HG03280 (cell line): ENCODE results near the gene PLA2G4F.

Experiments used
- ATAC-seq: cut with Tn5 transposase; IDR thresholded peaks from one replicate; pipeline ENCODE4 v1.9.1; 2021; ENCODE audit warnings: mild to moderate bottlenecking, moderate library complexity; ENCODE audit not compliant: unreplicated experiment

The PLA2G4F gene

DNA sequence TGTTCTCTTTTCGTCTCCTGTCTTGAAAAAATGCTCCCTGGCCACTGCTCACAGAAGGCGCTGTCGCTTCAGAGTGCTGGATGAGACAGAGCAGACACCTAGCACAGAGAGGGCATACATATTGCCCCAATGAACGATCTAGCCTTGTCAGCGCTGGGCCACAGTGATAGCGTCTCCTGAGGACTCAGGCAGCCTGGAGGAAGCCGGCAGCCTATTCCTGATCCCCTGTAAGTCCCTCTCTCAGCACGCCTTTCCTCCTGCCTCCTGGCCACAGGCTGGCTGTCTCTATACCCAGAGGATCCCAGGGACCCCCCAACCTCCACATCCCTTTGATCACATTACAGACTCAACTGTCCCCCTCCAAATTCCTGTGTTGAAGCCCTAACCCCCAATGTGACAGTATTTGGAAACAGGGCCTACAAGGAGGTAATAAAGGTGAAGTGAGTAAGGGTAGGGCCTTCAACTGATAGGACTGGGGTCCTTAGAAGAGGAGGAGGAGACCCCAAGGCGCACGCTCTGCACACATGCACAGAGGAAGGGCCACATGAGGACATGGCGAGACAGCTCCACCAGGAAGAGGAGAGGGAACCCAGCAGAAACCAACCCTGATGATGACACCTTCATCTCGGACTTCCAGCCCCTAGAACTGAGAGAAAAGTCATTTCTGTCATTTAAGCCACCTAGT, 7.5 kb downstream of the PLA2G4F start:
- no peak for ATAC-seq

DNA sequence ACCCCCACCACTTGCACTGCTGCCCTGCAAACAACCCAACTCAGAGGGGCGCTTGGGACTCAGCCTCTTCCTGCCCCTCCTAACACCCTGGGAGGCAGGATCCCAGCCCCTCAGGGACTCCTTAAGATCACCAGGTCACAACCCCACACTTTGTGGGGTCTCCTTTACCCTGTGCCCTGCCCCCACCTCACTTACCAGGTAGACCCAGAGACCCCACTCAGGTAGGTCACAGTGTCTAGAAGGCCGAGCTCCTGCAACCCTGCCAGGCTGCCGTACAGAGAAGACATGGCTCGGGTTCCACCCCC, 9.1 kb downstream of the PLA2G4F start:
- ATAC-seq = no peak

DNA sequence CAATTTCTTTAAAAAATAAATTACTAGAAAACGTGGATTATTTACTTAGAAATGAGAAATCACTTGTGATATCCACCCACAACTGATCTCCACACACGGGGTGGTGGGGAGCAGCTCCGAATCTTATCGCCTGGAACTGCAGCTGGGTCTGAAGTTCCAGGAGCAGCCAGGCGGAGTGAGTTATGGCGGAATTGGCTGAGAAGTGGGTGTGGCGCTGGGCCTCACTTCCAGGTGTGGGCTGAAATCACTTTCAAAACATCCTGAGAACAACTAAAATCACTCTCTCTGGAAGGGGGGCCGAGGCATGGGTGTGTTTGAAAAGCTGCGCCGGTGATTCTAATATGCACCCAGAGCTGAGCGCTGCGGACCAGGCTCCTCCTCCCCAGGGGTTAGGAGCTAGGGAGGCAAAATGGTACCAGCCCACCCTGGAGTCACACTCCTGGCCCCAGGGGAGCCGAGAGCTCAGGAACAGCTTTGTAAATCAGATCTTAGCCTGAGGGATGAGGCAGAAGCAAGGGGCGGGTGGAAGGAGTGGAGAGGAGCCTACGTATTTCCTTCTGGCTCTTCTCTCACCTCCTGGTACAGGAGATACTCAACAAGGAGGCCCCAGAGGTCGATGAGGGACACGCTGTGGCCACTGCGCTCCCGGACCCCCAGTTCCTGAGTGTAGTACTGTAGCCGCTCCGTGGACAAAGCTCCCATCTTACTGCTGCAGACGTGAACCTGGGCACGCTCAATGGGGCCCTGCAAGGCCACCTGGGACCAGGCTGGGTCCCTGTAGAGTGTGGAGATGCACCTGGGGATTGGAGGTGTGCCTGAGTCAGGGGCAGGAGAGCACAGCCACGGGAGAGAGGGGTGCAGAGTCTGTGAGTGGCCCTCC, 9.6 kb downstream of the PLA2G4F start:
- ATAC-seq = no peak

DNA sequence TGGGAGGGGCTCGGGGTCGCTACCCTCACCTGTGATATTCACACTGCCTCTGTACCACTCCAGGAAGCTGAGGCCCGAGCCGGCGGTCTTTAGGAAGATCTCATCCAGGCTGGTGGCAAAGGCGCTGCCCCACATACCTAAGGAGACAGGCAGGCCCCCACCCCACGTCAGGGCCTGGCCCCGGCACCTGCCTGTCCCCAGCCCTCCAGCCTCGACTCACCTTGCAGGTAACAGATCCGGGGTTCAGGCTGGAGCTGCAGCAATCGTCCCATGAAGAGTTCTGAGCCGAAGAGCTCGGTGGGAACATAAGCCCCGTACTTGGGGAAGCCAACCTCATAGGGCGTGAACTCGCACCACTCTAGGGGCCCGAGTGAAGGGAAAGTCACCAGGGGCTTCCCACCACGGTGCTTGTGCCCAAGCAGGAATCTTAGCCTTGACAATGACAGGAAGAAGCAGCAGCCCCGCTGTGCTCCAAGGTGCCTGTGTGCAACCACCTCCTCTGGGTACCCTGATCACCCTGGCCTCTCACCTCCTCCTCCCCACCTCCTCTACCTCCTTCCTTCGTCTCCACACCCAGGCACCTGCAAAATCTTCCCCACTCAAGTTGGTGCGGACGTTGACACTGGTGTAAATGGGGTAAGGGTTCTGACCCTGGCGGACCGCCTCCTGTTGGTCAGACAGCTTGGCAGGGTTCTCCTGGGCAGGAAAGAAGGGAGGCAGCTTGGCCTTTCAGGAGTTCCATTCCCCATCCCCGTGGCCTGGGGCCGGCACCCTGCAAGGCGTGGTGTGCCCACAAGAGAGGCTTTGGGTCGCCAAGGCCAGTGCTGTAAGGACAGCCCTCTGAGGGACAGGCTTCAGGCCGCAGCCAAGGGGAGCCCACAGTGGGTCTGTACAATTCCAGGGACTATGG, 10.6 kb downstream of the PLA2G4F start:
- ATAC-seq = no peak

DNA sequence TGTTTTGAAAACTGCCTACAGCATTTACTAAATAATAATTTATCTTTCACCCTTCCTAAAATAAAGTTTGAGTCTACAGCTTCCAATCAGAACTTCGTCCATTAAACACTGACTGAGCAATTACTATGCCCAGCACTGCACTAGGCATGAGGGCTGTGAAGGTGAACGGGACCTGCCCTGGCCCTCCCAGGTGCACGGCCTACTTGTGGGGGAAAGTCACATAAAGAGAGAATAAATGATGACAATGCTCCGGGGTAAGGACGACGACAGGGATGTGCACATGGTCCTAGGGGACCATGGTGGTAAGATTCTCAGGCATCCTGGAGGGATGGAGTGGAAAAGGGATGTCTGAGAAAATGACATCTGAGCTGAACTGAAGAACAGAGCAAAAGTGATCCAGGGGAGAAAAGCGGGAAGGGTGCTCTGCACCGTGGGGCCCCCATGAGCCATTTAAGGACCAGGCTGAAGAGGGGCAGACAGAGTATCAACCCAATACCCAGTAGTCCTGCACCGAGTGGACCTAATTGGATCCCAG, 11.5 kb downstream of the PLA2G4F start:
- ATAC-seq = no peak

DNA sequence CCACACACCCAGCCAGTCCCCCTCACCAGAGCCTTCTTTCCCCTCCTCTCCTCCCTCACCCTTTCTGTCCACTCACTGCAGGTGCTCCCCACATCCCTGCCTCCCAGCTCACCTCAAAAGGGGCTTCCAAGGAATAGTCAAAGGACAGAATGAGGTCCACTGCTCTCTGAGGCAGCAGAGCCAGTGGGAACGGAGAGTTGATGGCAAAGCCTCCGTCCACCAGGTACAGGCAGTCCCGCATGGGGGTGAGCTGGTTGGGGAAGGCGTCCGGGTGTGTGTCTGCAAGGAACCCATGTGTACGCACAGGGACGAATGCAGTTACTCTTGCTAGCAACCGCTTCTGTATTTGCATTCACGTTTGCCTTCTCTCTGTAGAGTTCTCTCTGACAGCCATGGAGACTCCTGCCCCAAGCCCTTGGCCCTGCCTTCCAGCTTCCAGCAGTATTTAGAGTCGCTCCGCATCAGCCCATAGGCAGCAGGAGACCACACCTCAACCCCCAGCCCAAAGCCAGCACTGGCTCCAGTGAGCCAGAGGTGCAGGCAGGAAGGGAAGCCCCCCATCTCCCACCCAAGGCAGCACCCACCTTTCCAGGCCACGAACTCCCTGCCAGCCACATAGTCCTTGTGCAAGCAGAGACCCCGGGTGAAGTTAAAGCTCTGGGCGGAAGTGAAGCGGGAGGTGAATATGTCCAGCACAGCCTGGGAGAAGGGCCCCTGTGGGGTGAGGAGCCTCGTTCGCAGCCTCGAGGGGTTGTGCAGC, 12.4 kb downstream of the PLA2G4F start:
- ATAC-seq = no peak

DNA sequence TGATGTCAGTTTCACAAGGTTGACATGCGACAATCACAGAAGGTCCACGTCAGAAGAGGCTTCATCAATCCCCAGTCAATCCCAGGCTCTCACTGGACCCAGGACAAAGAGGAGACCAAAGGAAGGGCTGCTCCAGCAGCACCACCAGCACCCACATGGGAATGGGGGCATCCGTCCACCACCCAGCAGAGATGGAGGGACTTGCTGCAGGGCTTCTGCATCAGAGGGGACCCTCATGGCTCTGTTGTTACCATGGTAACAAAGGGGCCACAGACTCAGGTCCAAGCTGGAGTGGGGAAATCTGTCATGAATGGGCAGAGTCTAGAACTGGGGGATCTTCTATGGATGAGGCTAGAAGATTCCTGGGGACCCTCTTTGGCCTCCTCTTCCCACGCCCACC, 13.1 kb downstream of the PLA2G4F start:
- ATAC-seq = no peak

DNA sequence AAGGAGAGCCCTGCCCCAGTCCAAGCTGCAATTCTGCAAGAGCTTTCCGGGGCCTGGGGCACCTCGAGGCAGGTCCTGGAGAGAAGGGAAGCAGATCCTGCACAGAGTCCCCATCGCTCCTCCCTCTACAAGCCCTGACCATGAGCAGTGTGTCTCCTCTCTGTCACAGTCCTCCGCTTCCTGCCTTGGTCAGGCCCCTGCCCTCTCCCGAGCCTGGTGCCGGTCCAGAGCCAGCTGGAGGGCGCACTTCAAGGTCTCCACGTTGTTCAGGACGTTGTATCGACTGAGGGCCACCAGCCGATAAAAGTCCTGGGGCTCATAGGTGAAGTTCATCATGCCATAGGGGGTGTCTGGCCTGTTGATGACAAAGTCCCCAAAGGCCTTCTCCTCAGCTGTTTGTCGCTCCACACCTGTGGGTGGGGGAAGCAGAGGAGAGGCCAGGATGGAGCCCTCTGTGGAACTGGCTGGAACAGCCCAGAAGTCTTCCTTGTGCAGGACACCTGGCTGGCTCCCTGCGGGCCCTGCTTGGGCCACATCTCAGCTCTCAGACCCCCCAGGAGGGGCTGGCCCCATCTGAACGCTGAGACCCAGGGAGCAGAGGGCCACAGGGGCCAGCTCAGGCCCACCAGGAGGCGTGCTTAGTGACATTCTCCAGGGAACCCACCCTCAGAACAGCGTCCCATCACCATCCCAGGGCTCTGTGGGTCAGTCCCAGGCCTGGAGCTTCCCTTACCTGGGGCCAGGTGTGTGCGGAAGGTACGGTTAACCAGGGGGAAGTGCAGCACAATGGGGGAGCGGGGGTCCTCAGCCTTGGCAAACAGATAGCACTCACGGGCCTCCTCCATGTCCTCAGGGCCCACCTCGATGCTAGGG, 14.4 kb downstream of the PLA2G4F start:
- ATAC-seq = no peak

DNA sequence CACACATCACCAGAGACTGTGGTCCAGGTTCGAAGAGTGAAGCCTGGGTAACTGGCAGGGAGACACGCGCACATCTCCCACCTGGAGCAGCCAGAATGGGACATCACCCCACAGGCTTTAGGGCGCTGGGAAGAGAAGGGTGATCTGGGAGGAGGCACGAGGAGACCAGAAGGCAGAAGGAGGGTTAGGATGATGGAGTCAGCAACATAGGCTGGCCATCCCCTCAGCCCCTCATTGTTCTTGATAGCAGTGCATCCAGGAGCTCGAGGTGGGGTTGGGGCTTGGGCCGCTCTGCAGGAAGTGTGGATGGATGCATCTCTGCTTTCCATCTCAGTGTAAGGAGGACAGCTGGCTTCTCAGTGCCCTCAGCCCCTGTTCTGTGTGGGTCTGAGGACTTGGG, 15.2 kb downstream of the PLA2G4F start:
- no peak for ATAC-seq

DNA sequence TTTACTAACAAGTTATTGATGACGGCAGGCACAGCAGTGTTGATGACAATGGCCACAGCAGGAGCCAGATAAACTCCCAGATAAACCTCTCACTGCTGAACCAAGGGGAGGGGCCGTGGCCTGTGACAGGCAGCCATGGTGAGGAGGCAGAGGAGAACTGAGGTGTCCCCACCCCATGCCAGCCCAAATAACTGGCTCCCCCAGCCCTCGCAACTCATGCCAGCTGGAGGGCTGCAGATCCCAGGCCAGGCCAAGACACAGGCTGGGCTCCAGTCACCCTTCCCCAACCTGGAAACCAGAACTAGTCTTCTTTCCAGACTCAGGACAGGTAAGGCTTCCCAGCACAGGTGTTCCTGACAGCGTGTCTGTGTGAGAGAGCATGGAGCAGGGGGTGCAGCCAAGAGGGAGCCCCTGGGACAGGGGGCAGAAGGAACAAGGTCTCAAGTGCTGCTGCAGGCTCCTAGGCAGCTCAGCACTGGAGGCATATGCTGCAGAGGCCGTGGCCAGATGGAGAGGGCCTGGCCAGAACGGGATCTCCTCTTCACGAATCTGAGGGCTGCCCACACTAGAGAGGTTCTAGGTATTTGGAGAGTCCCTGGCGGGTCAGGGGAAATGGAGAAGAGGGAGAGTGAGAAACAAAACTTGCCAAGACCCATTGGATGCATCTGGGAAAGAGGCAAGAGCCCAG, 15.9 kb downstream of the PLA2G4F start:
- no peak for ATAC-seq

DNA sequence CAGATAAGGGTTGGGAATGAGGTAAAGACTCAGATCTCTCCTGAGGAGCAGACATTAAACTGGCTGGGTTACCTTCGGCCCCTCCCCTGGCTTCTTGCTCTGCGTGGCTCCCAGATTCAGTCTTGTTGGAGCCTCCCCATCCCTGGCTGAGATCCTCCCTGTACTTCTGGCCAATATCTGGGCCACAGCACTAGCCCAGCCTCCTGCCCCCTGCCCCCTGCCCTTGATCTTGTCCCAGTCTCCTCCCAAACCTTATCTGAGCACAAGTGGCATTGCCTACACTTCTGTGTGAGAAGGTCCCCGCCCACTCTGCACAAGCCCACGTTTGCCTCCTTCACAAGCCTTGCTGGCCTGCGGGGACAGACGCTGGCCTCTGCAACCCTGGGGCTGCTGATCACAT, 16.8 kb downstream of the PLA2G4F start:
- no peak for ATAC-seq

DNA sequence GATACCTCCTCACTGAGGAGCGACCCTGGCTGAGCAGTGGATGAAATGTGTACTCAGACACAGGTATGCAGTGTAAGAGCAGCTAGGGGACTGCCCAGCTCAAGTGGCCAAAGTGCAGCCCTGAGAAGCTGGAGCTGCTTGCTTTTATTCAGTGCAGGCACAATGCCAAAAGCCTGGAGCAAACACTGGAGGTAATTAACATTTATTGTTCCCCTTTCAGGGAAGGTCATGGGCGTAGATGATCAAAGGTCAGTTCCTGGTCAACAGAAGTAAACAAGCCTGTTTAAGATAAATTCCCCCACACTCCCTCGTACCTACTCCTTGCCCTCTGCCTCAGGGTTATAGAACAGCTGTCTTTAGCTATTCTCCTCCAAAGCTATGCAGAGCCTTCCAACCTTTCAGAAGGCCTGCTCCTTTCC, 17.5 kb downstream of the PLA2G4F start:
- no peak for ATAC-seq

DNA sequence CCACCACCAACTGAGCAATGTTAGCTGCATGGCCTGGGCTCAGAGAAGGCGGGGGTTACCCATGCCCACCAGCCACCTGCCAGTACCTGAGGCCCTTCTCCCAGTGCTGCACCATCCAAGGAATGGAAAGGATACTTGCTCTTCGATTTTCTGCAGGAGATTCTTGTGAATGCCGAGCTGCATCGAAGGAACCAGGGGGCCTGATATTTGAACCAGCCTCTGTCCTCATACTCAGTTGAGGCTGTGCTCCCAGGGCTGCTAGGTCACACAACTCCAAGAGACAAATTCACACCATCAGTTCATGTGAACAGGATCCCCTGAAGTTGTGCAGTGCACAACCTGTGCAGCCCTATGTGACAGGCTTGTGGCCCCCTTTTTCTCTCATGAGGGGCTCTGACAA, 18.0 kb downstream of the PLA2G4F start:
- ATAC-seq = no peak

DNA sequence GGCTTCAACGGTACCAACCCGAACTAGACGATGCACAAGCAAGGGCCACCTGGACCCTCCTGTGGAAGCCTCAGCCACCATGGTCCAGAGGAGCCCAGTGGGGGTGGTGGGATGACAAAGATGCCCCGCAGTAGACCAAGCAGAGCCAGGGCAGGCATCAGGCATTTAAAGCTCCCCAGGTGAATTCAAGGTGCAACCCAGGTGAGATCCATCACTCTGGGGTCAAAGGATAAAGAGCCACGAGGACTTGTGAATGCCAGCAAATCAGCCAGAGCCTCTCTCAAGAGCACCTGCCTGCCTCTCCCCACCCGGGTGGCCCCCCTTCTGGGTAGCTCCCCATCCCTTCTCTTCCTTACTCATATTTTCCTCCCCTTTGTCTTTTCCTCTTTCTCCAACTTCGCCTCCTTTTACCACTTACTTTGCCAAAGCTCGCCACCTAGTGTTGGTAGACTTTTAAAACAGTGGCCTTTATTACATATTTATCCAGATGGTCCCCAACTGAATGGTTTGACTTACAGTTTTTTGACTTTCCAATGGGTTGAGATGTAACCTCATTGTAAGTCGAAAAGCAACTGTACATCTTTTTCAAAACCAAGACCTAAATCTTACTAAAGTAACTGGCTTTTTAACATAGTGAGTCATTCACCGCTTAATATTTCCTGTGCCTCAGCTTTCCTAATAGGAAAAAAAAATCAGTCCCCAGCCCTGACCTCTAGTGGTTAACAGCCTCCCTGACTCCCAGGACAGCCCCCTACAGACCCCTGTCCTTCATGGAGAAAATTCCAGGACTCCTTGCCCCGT, 18.8 kb downstream of the PLA2G4F start:
- ATAC-seq = no peak

DNA sequence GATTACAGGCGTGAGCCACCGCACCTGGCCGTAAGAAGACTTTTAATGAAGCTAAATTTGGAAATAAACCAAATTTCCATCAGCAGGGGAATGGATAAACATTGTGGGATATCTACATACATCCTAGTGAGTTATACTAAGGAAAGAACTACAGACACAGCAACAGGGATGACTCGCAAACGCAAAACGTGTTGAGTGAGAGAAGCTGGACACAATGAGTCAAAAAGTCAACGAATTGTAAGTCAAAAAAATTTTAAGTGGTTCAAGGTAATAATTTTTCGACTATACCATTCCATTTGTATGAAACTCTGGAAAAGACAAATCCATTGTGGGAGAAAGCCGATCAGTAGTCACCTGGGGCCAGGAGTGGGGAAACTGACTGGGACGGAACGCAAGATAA, 19.9 kb downstream of the PLA2G4F start:
- ATAC-seq = no peak

DNA sequence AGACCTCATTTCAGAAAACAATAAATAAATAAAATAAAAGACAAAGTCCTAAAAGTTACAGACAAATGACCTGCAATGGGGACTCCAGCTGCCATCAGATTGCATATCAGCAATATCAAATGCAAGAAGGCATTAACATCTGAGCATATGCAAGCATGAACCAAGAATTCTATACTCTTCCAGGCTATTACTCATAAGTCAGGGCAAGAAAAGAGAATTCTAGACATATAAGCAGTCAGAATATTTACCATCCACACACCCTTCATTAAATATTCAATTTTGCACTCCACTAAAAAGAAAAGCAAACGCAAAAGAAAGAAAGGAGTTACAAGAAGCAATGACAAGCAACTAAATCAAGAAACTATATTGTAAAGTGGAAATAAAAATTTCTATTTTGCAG, 21.1 kb downstream of the PLA2G4F start:
- ATAC-seq = no peak

DNA sequence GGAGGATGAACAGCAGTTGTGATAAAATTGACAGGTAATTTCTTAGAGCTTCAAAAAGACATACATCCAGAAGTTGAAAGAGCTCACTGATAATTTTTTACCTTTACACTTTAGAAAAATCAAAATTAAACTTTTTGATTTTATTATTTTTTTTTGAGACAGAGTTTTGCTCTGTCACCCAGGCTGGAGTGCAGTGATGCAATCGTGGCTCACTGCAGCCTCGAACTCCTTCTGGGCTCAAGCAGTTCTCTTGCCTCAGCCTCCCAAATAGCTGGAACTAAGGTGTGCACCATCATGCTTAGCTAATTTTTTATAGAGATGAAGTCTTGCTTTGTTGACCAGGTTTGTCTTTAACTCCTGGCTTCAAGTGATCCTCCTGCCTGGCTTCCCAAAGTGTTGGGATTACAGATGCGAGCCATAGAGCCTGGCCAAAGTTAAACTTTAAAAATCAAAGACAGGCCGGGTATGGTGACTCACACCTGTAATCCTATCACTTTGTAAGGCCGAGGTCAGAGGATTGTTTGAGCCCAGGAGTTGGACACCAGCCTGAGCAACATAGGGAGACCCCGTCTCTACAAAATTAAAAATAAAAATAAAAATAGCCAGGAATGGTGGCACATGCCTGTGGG, 21.7 kb downstream of the PLA2G4F start:
- no peak for ATAC-seq
